Psoas muscle (tissue), 8 donors: ENCODE results near the gene UGT3A2. TPM values are rescaled to one million over a fixed set of nuclear protein-coding genes. Genes with fewer than 3 reads are reported as not detected.
A peak's percentile ranks its signal among the peaks of the same experiment; 100 is the strongest.

ENCODE experiments used
- ATAC-seq, 4 donors: fragments of 200-7000 bp; cut with Tn5 transposase; one replicate each; pipeline ENCODE4 v1.9.1; 2020; ENCODE audit warnings: moderate library complexity in 3 of 4, mild to moderate bottlenecking in 2 of 4
- DNase-seq, 2 donors: peaks; one replicate each; pipeline ENCODE4 v3.0.0-alpha.2; 2020
- H3K27ac ChIP-seq: fragments of 200-600 bp; one replicate; pipeline ENCODE4 v1.8.0; 2022
- H3K27me3 ChIP-seq, 3 donors: fragments of 200-600 bp in 1 of 3; one replicate each; pipeline versions ENCODE4 v1.6.1 to v1.8.0; 2013 to 2022; ENCODE audit warnings: low read length in 2 of 3, mild to moderate bottlenecking in 2 of 3, moderate library complexity in 1 of 3; ENCODE audit not compliant: insufficient read depth in 3 of 3
- H3K36me3 ChIP-seq, 2 donors: fragments of 200-600 bp in 1 of 2; one replicate each; pipeline versions ENCODE4 v1.6.1 to v1.8.0; 2013 to 2022; ENCODE audit warnings: low read depth in 1 of 2, mild to moderate bottlenecking in 1 of 2, moderate library complexity in 1 of 2; ENCODE audit not compliant: insufficient read depth in 1 of 2
- H3K4me1 ChIP-seq: fragments of 200-600 bp; one replicate; pipeline ENCODE4 v1.8.0; 2022
- H3K4me3 ChIP-seq: fragments of 200-600 bp; one replicate; pipeline ENCODE4 v1.8.0; 2022; ENCODE audit warnings: mild to moderate bottlenecking
- H3K9me3 ChIP-seq: fragments of 200-600 bp; one replicate; pipeline ENCODE4 v1.8.0; 2022
- CTCF ChIP-seq: fragments of 200-600 bp; IDR thresholded peaks from one replicate; pipeline ENCODE4 v1.8.0; 2022; ENCODE audit warnings: antibody characterized with exemption
- WGBS, 3 donors: extraction: QIAGEN DNeasy Blood & Tissue Kit; methylation state at CpG; one replicate each; pipeline versions ENCODE4 v1.1.6 to v1.1.7; 2013; 5-methylcytosine and 5-hydroxymethylcytosine counted together
- intact Hi-C, 2 donors: fragments of 100-400 bp; cut with DNase I; formaldehyde crosslinking; loops; one replicate each; pipeline versions ENCODE4 v1.11.0 to v1.14.2; 2022
- polyA plus RNA-seq, 3 donors: library from polyadenylated mRNA; stranded (reverse); fragments of 200-250 nt; gene quantifications; one replicate each; pipeline ENCODE4 v1.2.3, GENCODE V29; 2013
- total RNA-seq, 4 donors: library from RNA; stranded (reverse); fragmentation: NEBNext Ultra II Directional in 2 of 4; extraction: Animal tissue kit (Norgen Biotek cat#: 25700) in 2 of 4; gene quantifications; one replicate each; pipeline versions ENCODE4 v1.2.1 to v1.2.4, GENCODE V29; 2021 to 2023
- donor health status: healthy with polysubstance abuse.
- donor health status: DM: no; HTN: no; CAD: no; lungs with moderate emphysema.
- donor health status: Bipolar disorder and iron deficiency.
- donor health status: healthy.
- donor health status: DM: yes; HTN: yes; CAD: no.
- donor health status: DM: no; HTN: no; CAD: no.
- donor health status: DM: no; HTN: no; CAD: no.
- donor health status: DM: yes; HTN: yes; CAD: no.

The UGT3A2 gene
- total and polyA plus RNA-seq, 7 donors: not detected

GRCh38 chr5:36073595-36074216, 7.0 kb upstream of the UGT3A2 start:
- TF ChIP-seq CTCF: no peak
- intact Hi-C loops: loop anchor here in 1 of 2 donors (10.0 kb wide), 1 partner anchor 231 kb away; the partner anchor contains the start of gene RANBP3L
- 59 to 65% (median 63%) methylated on average over 3 of the region's 3 CpGs for WGBS, 3 donors

GRCh38 chr5:36070687-36071571, 4.2 kb upstream of the UGT3A2 start:
- Histone ChIP-seq H3K27me3 (peaks cover 0 to 9% (median 0%) of the 10 kb centered on the region in 3 donors), H3K4me3 (peak overlapping the region; percentile 25), H3K27ac (no peak overlapping the region), H3K9me3 (no peaks in the 10 kb centered on the region), H3K36me3 (no peaks in the 10 kb centered on the region), H3K4me1 (no peaks in the 10 kb centered on the region)
- intact Hi-C loops: loop anchor here in 1 of 2 donors (10.0 kb wide), 1 partner anchor 234 kb away; the partner anchor contains the start of gene RANBP3L
- no peak for DNase-seq
- no peak for ATAC-seq
- TF ChIP-seq CTCF: no peak
- WGBS, 3 donors: 47 to 51% (median 48%) methylated on average over 9 of the region's 9 CpGs

More at GRCh38 chr5:36073595-36074216, 7.0 kb upstream of the UGT3A2 start:
- ATAC-seq (no peak), DNase-seq (no peak)
- Histone ChIP-seq H3K4me3 (no peak overlapping the region), H3K36me3 (no peaks in the 10 kb centered on the region), H3K4me1 (no peaks in the 10 kb centered on the region), H3K9me3 (no peaks in the 10 kb centered on the region), H3K27me3 (no peaks in the 10 kb centered on the region), H3K27ac (no peak overlapping the region)

GRCh38 chr5:36068751-36069281, 2.1 kb upstream of the UGT3A2 start:
- Histone ChIP-seq H3K36me3 (no peaks in the 10 kb centered on the region), H3K27ac (no peak overlapping the region), H3K9me3 (no peaks in the 10 kb centered on the region), H3K4me3 (no peak overlapping the region), H3K27me3 (peaks cover 0 to 17% (median 0%) of the 10 kb centered on the region in 3 donors), H3K4me1 (no peaks in the 10 kb centered on the region)
- no peak for TF ChIP-seq CTCF
- DNase-seq (no peak), ATAC-seq (no peak)
- intact Hi-C loops: no loop called here
- 92% methylated on average over 5 of the region's 5 CpGs for WGBS, 3 donors

- Histone ChIP-seq H3K27ac (no peak overlapping the region), H3K36me3 (no peaks in the 10 kb centered on the region), H3K27me3 (peaks cover 0 to 17% (median 0%) of the 10 kb centered on the region in 3 donors), H3K4me3 (peak overlapping the region; percentile 47), H3K9me3 (no peaks in the 10 kb centered on the region), H3K4me1 (no peaks in the 10 kb centered on the region)
- ATAC-seq: peak in 2 of 4 donors; percentile 27 to 37
- TF ChIP-seq CTCF: no peak
- DNase-seq: no peak
- WGBS, 3 donors: 26 to 34% (median 29%) methylated on average over 12 to 13 of the region's 13 CpGs
- intact Hi-C loops: no loop called here
Observed at GRCh38 chr5:36066001-36066539, 612 bp downstream of the UGT3A2 start.
